Effector CD8-positive, alpha-beta T cell (primary cell): Measurements from ENCODE around the gene LYSMD2.

Experiments
- DNase-seq: peaks from one replicate; lab custom pipeline; 2025; lab: John Stamatoyannopoulos, UW

Gene LYSMD2

DNA sequence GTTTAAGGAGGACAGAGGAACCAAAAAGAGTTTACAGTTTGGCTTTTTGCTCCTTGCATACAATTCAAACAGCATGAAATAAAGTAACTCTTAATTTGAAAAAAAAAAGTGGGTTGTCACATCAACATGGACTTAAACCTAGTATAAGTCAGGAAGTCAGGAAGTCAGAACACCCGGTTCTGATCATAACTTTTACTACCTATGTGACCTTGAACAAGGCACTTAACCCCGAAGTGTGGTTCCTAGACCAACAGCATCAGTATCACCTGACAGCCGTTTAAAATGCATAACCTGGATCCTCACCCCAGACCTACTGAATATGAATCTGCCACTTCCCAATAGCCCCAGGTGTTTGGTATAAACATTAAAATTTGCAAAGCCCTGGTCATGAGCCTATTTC lies 18.7 kb downstream of the LYSMD2 start:
- DNase-seq = no peak

DNA sequence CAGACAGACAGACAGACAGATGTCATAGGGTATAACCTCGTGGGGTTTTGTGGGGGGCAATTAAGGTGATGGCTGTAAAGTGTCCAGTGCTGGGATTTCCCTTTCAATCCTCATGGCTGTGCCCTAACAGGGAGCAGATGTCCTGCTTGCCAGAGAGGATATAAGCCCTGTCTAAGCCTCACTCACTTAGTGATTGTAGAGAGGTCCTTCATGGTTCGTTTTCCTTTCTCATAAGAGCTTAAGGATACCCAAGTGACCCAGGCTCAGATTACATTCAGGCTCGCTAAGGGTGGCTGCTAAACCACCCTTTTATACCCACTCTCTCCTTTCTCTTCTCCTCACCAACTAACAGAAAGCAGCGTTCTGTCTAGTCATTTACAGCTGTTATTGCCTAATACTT lies 19.2 kb downstream of the LYSMD2 start:
- DNase-seq = no peak

DNA sequence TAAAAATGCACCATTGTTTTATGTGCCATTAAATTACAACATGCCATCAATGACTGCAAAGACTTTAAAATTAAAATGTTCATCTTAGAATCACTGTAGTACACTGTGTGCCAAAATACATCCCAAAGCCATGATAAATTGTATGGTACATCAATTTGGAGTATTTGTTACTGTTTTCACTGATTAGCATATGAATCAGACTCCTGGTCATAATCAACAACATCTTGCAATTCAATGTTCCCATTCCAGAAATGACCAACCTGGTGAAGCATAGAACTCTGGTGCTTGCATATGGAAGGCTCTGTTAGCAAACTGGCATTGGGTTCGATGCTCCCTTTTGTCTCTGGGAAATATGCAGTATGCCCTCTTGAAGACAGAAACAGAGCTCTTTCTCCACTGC lies 22.5 kb downstream of the LYSMD2 start:
- no peak for DNase-seq

GRCh38 chr15:51714162-51714561 lies 23.3 kb downstream of the LYSMD2 start:
- no peak for DNase-seq

DNA sequence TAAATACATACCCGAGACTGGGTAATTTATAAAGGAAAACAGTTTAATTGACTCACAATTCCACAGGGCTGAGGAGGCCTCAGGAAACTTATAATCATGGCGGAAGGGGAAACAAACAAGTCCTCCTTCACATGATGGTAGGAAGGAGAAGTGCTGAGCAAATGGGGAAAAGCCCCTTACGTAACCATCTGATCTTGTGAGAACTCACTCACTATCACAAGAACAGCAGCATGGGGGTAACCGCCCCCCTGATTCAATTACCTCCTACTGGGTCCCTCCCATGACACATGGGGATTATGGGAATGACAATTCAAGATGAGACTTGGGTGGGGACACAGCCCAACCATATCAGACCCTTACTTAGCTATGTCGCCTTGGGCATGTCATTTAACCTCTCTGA lies 28.4 kb downstream of the LYSMD2 start:
- DNase-seq = no peak

GRCh38 chr15:51708013-51708412 lies 29.4 kb downstream of the LYSMD2 start:
- no peak for DNase-seq

DNA sequence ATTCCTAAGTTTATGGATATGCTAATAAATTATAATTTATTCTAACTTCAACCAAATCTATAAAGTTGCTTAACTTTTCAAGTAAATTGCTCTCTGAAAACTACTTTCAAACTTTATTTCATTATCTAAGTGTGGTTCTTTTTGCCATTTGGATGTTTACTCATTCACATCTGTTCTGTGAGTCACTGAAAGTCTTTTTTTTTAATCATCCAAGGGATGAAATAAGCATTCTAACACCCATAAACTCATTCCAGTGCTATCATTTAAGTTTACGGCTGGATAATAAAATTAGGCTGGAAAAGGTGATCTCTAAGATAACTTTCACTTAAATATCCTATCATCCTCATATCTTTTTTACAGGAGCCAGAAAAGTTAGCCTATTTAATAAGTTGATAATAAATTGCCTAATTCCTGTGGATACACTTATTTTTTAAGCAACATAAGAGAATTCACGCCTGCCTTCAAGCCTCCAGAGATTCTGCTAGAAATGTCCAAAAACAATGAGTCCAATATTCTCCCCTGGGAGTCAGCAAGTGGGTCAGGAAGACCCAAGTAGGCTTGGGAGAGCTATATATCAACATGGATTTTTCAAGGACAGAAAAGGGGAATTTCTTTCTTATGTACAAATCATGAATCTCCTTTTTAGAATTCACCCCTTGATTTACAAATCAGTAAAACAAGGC lies 30.4 kb downstream of the LYSMD2 start:
- no peak for DNase-seq

GRCh38 chr15:51706291-51706690 lies 31.2 kb downstream of the LYSMD2 start:
- no peak for DNase-seq

- DNase-seq = no peak
These were observed 34.7 kb downstream of the LYSMD2 start for GRCh38 chr15:51702710-51703109.

- no peak for DNase-seq
These were observed 38.1 kb downstream of the LYSMD2 start for GRCh38 chr15:51699373-51699772.

- DNase-seq = no peak
These were observed 40.3 kb downstream of the LYSMD2 start for GRCh38 chr15:51697163-51697562.

DNA sequence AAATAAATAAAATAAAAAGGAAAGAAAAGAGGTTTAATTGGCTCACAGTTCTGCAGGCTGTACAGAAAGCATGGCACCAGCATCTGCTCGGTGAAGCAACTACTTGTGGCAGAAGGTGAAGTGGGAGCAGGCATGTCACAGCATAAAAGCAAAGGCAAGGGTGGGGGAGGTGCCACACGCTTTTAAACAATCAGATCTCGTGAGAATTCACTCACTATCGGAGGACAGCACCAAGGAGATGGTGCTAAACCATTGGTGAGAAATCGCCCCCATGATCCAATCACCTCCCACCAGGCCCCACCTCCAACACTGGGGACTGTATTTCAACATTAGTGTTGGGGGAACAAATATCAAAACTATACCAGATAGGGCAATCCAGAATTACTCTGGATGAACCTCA lies 40.9 kb downstream of the LYSMD2 start:
- no peak for DNase-seq

- DNase-seq = no peak
These were observed 45.3 kb downstream of the LYSMD2 start for GRCh38 chr15:51692154-51692553.

DNA sequence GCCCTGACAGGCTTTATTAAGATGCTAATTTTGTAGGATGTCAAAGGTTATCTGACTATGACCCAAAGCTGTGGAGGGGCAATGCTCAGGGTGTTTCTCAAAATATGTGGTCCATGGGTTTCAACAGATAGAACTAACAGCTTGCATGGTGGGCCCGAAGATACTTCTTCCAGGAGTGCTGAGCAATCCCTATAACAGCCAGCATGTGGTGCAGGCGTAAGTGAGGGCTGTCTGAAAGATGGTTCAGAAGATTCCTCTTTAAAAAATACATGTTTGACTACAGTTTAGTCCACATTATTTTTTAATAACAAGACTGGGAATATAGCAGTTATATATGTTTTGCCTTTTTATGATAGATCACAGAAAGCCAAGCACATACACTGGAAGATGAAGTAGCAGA lies 48.6 kb downstream of the LYSMD2 start:
- no peak for DNase-seq

DNA sequence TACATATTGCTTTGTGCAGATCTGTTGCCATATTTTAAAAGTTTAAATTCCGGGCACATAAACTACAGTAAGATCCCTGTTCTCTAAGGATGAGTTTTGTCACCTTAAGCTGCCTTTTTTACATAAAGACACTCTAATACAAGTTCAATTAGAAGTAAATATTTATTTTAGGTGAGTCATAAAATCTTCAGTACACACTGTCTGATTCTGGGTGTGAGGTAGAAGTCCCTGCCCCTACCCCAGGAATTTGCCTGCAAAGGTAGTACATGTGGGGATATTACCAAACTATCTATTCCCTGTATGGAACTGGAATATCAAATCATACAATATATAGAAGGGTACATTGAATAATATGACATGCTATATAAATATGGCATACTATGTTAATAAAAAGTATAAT lies 49.9 kb downstream of the LYSMD2 start:
- no peak for DNase-seq

DNA sequence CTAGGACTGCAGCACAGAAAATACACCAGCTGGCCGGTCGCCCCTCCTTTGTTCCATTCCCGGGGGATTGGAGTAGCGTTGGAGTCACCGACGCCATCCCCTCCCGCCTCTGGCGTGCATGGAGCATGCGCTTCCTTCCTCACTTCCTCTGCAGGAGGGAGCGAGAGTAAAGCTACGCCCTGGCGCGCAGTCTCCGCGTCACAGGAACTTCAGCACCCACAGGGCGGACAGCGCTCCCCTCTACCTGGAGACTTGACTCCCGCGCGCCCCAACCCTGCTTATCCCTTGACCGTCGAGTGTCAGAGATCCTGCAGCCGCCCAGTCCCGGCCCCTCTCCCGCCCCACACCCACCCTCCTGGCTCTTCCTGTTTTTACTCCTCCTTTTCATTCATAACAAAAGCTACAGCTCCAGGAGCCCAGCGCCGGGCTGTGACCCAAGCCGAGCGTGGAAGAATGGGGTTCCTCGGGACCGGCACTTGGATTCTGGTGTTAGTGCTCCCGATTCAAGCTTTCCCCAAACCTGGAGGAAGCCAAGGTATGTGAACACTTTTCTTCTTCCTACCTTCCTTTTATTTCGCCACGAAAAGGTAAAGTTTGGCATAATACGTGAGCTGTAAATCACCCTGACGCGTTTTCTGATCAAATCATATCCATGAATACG lies 56.0 kb downstream of the LYSMD2 start, which contains the start of gene SCG3:
SCG3 (plus strand) TSS at position 201 of the 661 bp plus-strand sequence; CDS start at position 454, 253 bp downstream.
- no peak for DNase-seq

- DNase-seq = no peak
These were observed 57.1 kb downstream of the LYSMD2 start for GRCh38 chr15:51680321-51680720.

- no peak for DNase-seq
These were observed 59.4 kb downstream of the LYSMD2 start for GRCh38 chr15:51678096-51678495.

- no peak for DNase-seq
These were observed 60.0 kb downstream of the LYSMD2 start for GRCh38 chr15:51677452-51677851.

GRCh38 chr15:51677021-51677420 lies 60.4 kb downstream of the LYSMD2 start:
- DNase-seq = no peak

- no peak for DNase-seq
These were observed 62.2 kb downstream of the LYSMD2 start for GRCh38 chr15:51675234-51675633.
